ENCODE data around the gene OR8D2. TPM values are rescaled to one million over a fixed set of nuclear protein-coding genes. Genes with fewer than 3 reads are reported as not detected.

The OR8D2 gene
- polyA plus RNA-seq, 1 donor (not counting 4 experiments of a cell fraction or from before 2014, with no cell fraction given): not detected

- Histone ChIP-seq H2AFZ (ENCODE audit: control insufficient read depth, low read length) (no peak overlapping the region), H3K79me2 (ENCODE audit: control insufficient read depth, insufficient read depth, low read length) (no peaks in the 10 kb centered on the region), H3K27me3 (ENCODE audit: control insufficient read depth, extremely low read depth, insufficient read depth, low read length) (no peaks in the 10 kb centered on the region), H3K9ac (ENCODE audit: control insufficient read depth, extremely low read depth, insufficient read depth, low read length) (no peak overlapping the region), H3K4me1 (ENCODE audit: control insufficient read depth, extremely low read depth, insufficient read depth, low read length) (no peaks in the 10 kb centered on the region), H4K20me1 (ENCODE audit: control insufficient read depth, extremely low read depth, insufficient read depth, low read length) (no peaks in the 10 kb centered on the region), H3K27ac (ENCODE audit: control insufficient read depth, insufficient read depth, low read length) (no peak overlapping the region), H3K4me2 (ENCODE audit: control insufficient read depth, extremely low read depth, insufficient read depth, low read depth, low read length) (no peak overlapping the region), H3K9me3 (ENCODE audit: control insufficient read depth, low read depth, low read length) (no peaks in the 10 kb centered on the region), H3K4me3 (ENCODE audit: control insufficient read depth in 2 of 3, extremely low read depth in 1 of 3, insufficient read depth in 2 of 3, low read depth in 1 of 3, low read length in 3 of 3) (no peak overlapping the region), H3K9me1 (ENCODE audit: control insufficient read depth, extremely low read depth, insufficient read depth, low read length) (no peaks in the 10 kb centered on the region), H3K36me3 (ENCODE audit: control insufficient read depth in 2 of 2, extremely low read depth in 1 of 2, insufficient read depth in 2 of 2, low read length in 2 of 2) (no peaks in the 10 kb centered on the region)
- FAIRE-seq (no peak), DNase-seq (ENCODE audit: low read depth, low spot score) (no peak)
- dilution Hi-C loops (cut with MboI; ENCODE audit: extremely low pct_ligation_motif_present, low sequenced_read_pairs): no loop called here
- TF ChIP-seq EZH2 (IDR thresholded peaks at IDR 0.05; ENCODE audit: low read length): no peak
- TF ChIP-seq CTCF (optimal IDR thresholded peaks at IDR 0.05 in 1 of 3, IDR thresholded peaks at IDR 0.05 in 1 of 3, conservative IDR thresholded peaks at IDR 0.05 in 1 of 3; ENCODE audit: extremely low read depth in 1 of 3, insufficient read depth in 2 of 3, low read length in 3 of 3): no peak
Measured at GRCh38 chr11:124331873-124332272, 11.9 kb upstream of the OR8D2 start.

DNA sequence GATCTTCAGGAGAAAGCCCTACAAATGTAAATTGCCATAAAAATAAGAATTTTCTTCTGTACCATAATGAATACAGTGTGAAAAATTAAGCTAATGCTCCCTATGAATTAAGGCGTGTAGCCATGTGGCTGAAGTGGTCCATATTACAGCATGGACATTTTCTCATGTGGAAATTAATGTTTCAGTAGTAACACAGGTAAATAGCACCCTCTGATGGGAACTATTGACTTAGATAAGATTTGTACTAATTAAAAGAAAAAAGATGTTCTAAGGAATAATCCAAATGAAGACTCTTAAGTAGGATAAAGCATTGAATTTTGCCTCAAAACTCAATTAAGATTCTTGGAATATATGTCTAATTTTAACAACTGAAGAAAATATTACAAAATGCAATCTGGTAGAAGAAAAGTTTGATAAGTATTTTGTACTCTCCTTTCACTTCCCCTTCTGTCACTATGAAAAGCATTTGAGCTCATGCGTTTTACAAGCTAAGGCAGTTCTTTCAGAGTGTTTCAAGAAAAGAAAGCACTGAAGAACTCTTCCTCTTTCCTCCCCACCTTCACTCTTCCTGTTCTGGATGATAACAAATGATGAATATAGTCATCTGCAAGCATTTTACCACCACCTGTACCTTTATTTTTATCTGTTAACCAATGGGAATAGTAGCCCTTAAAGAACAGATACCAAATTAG lies 9.9 kb upstream of the OR8D2 start:
- Histone ChIP-seq H3K79me2 (ENCODE audit: control insufficient read depth, insufficient read depth, low read length) (no peaks in the 10 kb centered on the region), H3K9me1 (ENCODE audit: control insufficient read depth, extremely low read depth, insufficient read depth, low read length) (no peaks in the 10 kb centered on the region), H3K4me2 (ENCODE audit: control insufficient read depth, extremely low read depth, insufficient read depth, low read depth, low read length) (no peak overlapping the region), H3K27ac (ENCODE audit: control insufficient read depth, insufficient read depth, low read length) (no peak overlapping the region), H2AFZ (ENCODE audit: control insufficient read depth, low read length) (no peak overlapping the region), H3K36me3 (ENCODE audit: control insufficient read depth in 2 of 2, extremely low read depth in 1 of 2, insufficient read depth in 2 of 2, low read length in 2 of 2) (no peaks in the 10 kb centered on the region), H3K4me1 (ENCODE audit: control insufficient read depth, extremely low read depth, insufficient read depth, low read length) (no peaks in the 10 kb centered on the region), H3K9me3 (ENCODE audit: control insufficient read depth, low read depth, low read length) (no peaks in the 10 kb centered on the region), H3K9ac (ENCODE audit: control insufficient read depth, extremely low read depth, insufficient read depth, low read length) (no peak overlapping the region), H4K20me1 (ENCODE audit: control insufficient read depth, extremely low read depth, insufficient read depth, low read length) (no peaks in the 10 kb centered on the region), H3K4me3 (ENCODE audit: control insufficient read depth in 2 of 3, extremely low read depth in 1 of 3, insufficient read depth in 2 of 3, low read depth in 1 of 3, low read length in 3 of 3) (no peak overlapping the region), H3K27me3 (ENCODE audit: control insufficient read depth, extremely low read depth, insufficient read depth, low read length) (no peaks in the 10 kb centered on the region)
- TF ChIP-seq CTCF (optimal IDR thresholded peaks at IDR 0.05 in 1 of 3, IDR thresholded peaks at IDR 0.05 in 1 of 3, conservative IDR thresholded peaks at IDR 0.05 in 1 of 3; ENCODE audit: extremely low read depth in 1 of 3, insufficient read depth in 2 of 3, low read length in 3 of 3) (no peak), EZH2 (IDR thresholded peaks at IDR 0.05; ENCODE audit: low read length) (no peak)
- dilution Hi-C loops (cut with MboI; ENCODE audit: extremely low pct_ligation_motif_present, low sequenced_read_pairs): no loop called here
- FAIRE-seq (no peak), DNase-seq (ENCODE audit: low read depth, low spot score) (no peak)

All from keratinocyte (primary cell).